Stimulated activated CD8-positive, alpha-beta memory T cell treated with anti-CD3 and anti-CD28 coated beads, Interleukin-15, amount 100 ng/mL, for 48 hours (primary cell): Measurements from ENCODE around the gene GFPT1.
"Not testable (repeated sequence)": the region's sequence is repeated elsewhere in the genome, so short reads cannot be mapped to it uniquely, and the experiment has no call there.

Experiments used
- DNase-seq, 2 donors: peaks; one replicate each; pipeline ENCODE4 v3.0.0-alpha.2; 2020; ENCODE audit warnings: low read depth in 2 of 2

The GFPT1 gene

DNA sequence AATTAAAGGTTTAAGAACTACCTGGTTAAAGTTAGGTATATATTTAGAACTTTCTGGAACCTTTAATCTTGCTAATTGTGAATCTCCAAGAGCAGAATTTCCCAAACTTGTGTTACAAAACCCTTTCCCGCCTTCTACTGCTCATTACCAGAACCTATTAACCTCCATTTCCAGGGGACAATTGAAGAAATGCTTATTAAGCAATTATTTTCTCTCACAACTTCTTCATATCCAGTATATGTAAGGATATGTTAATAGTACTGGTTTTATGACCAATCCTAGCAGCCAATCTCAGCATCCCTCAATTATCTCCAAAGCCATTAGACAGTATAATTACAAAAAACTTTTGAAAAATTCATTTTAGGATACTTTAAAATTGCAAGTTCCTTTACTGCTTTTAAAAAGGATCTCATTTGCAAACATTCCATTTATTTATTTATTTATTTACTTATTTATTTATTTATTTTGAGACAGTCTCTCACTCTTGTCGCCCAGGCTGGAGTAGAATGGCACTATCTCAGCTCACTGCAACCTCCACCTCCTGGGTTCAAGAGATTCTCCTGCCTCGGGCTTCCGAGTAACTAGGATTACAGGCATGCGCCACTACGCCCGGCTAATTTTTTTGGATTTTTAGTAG, 3.7 kb downstream of the GFPT1 start:
- no peak for DNase-seq

DNA sequence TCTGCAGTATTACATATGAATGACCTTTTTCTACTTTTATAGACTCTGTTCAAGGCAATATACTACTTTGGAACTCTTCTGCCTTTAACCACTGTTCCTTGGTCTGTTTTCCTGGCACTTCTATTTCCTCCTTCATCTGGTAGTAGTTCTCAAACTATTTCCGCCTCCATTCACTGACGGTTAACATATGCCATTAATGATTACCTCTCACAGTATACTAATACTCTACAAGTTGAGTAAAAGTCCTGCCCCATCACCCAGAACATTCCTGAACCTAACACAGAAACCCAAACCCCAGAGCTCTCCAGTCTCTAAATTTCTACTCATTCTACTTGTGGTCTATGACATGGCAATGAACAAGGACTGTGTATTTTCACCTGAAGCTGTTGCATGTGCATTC, 4.5 kb downstream of the GFPT1 start:
- DNase-seq = no peak

DNA sequence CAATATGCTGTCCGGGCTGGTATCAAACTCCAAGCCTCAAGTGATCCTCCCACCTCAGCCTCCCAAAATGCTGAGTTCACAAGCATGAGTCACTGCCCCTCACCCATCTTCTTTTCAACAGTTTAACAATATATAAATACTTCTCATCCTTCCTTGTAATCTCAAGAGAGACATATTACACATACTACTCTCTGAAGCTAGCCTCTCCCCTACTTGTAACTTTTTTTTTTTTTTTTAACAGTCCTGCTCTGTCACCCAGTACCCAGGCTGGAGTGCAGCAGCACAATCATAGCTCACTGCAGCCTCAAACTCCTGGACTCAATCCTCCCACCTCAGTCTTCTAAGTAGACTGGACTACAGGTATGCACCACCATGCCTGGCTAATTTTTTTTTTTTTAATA, 5.7 kb downstream of the GFPT1 start:
- no peak for DNase-seq

DNA sequence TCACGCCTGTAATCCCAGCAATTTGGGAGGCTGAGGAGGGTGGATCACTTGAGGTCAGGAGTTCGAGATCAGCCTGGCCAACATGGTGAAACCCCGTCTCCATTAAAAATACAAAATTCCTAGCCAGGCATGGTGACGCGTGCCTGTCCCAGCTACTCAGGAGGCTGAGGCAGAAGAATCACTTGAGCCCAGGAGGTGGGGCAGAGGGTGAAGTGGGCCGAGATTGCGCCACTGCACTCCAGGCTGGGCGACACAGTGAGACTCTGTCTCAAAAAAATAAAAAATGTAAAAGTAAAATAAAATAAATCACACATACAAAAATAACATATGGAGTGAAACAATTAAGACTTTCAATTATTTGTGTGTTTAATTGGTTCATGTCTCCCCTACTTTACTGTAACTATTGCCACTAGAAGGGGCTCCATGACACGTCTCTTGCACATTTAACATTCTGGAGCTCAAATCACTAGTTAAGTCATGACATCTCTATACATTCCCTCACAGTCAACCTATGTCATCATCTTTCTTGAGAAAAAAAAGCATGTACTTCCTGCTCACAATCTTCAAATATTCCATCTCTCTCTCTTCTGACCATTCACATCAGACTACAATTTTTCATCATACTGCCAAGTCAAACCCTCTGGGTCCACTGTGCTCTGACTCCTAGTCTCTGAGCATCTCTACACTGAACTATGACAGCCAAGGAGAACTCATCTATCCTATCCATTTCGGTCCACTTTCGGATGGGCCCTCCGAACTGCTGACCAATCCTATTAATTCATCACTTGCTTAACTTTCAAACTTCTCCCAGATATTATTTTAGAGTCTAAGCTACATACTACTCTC, 6.7 kb downstream of the GFPT1 start:
- DNase-seq = no peak

DNA sequence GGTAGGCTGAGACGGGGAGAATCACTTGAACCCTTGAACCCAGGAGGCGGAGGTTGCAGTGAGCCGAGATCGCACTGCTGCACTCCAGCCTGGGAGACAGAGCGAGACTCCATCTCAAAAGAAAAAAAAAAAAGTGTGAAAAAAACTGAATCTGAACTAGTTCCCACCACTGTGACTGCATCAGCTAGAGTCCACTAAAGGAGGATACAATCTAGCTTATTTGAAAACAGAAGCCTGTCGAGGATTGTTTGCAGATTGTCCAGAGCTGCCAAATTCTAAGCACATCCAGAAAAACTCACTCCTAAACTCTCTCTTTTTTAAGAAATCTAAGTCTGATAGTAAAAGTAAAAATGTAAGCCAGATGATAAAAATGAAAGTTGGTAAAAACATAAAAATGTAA, 10.6 kb downstream of the GFPT1 start:
- no peak for DNase-seq

DNA sequence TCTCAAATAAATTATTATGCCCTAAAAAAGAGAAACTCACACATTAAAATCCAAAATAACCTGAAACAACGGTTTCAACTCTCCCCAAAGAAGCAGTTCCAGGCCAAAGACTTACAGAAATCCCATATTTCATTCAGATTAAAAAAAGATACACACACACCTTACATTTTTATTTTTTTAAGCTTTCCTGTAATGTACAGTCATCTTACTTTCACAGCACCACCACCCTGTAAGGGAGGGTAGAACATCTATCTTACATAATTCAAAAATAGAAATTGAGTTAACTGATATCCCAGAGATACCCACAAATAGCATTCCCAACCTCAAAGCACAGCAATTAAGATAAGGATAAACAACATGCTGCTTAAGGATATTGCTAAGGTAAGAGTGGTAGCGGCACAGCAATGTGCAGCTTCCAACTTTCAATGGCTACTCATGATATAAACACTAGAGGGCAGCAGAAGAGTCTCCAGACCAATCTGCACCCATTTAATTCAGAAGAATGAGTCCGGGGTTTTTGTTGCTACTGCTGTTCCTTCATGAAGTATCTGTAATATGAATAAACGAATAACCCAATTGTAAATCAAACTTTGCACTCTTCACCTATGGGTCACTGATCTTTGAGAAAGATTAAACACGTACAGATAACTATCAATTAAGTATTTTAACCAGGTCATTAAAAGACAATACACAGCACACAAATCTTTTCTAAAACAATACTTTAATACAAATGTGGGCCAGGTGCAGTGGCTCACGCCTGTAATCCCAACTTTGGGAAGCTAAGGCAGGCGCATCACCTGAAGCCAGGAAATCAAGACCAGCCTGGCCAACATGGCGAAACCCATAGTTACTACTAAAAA, 11.3 kb downstream of the GFPT1 start:
- DNase-seq = no peak

DNA sequence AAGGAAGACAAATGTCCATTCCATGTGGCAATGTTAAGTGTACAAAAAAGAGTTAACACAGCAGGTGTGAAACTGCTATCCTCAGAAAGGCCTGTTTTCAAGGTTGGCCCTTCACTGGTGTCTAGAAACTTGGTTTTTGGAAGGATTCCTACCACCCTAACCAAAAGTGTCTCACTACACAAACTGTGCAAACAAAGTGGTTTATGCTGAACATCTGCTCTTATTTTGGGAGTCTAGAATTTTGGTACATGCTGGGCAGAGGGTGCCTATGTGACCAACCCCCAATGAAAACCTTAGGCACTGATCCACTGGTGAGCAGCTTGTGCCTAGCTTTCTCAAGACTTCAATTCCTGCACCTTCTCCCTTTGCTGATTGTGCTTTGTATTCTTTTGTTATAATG, 14.3 kb downstream of the GFPT1 start:
- no peak for DNase-seq

DNA sequence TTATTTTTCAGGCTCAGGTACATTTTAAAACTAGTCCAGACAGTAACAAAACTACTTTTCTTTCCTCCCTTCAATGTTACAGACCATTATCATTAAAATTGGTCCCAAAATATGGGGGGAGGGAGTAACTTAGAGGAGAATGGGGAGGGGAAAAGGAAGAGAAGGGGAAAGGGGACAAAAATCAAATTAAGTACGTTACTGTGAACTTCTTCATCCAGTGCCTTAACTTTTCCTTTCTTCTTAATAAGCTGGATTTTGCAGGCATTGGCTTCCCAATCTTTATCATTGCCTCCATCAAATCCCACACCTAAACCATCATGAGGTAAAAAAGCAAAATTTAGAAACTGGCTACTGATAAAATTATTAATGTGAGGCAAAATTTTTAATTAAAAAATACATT, 17.2 kb downstream of the GFPT1 start:
- DNase-seq = no peak

DNA sequence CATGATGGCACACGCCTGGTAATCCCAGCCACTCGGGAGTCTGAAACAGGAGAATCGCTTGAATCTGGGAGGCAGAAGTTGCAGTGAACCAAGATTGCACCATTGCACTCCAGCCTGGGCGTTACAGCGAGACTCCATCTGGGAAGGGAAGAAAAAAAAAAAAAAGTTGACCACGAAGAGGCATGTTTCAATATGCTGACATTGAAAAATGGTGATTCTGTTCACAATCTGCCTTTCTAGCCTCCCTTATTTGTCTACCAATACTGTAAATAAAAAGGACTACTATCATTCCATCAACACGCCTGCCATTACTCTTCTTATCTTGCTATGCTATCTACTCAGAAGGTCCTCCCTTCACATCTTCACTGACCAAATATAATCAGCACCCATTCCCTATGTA, 18.4 kb downstream of the GFPT1 start:
- no peak for DNase-seq

DNA sequence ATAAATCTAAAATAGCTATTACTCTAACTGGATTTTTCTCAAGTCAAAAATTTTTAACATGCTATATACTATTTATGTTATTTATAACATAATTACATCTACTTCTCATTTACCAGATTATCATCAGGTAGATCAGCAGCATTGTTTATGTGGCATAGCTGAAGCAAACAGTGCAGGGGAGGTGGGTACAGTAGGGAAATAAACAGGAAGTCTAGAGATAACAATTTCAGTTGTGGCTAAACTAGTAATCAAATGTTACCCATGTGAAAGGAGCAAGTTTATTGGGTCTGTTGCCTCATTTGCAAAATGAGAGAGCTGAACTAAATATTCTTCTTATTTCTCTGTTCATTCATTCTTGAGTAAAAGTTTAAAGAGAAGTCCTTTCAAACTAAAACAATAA, 27.7 kb downstream of the GFPT1 start:
- no peak for DNase-seq

DNA sequence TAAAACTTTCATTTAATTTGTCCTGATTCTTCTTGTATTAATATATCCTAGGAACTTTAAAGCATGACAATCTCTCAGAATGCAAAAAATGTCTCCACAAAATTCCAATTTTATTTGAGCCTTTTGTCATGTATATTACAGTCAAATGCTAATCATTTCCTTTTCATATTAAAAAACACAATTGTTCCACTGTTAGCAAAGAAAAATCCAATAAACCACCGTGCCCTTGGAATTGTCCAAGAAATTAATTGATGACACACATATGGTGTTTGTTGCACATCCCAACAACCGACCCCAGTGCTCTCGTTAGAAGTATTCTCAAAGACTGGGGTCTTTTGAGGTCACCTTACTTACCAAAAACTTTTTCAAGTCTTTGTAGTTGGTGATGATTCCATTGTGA, 28.1 kb downstream of the GFPT1 start:
- DNase-seq = no peak

DNA sequence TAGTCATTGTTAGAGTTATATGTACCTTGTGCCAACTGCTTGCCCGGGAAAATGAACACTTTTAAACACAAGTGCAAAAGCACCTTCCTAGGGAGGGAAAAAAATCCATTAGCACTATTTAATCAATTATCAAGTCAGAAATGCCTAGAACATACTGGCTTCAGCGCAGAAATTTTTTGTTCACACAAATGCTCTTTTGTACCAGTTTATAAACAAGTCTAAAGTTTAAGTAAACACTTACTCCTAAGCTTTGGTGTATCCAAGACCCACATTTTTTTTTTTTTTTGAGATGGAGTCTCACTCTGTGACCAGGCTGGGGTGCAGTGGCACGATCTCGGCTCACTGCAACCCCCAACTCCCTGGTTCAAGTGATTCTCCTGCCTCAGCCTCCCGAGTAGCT, 30.6 kb downstream of the GFPT1 start:
- no peak for DNase-seq

DNA sequence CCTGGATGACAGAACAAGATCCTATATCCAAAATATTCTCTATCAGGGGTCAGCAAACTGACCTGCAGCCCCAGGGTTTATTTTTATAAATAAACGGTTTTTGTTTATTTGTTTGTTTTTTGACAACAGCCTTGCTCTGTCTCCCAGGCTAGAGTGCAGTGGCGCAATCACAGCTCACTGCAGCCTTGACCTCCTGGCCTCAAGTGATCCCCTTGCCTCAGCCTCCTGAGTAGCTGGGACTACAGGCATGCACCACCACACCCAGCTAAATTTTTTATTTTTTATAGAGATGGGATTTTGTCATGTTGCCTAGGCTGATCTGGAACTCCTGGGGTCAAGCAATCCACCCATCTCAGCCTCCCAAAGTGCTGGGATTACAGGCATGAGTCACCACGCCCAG, 32.1 kb downstream of the GFPT1 start:
- DNase-seq = not testable (repeated sequence)

DNA sequence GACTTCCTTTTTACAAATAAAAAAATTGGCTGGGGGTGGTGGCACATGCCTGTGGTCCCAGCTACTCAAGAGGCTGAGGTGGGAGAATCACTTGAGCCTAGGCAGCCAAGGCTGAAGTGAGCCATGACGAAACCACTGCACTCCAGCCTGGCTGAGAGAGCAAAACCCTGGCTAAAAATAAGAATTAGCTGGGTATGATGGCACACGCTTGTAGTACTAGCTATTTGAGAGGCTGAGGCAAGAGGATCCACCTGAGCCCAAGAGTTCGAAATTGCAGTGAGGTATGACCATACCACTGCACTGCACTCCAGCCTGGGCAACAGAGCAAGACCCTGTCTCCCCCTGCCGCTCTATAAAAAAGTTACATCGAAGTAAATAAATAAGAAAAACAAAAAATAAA, 33.7 kb downstream of the GFPT1 start:
- no peak for DNase-seq

DNA sequence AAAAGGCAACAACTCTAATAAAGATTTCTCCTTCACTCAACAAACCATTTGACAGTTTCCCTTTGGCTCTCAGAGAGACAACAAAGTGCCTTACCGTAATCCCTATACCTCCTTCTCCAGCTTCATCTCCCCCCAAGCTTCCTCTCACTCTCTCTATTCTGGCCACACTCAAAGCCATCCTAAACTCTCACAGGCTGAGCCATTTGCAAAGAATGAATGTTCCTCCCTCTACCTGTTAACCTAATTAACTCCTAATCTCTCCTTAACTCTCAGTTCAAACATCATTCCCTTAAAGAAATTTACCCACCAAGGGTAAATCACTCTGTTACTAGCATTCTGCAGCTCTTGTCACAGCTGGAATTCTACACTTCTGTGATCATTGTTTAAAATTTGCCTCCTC, 38.2 kb downstream of the GFPT1 start:
- DNase-seq = no peak

DNA sequence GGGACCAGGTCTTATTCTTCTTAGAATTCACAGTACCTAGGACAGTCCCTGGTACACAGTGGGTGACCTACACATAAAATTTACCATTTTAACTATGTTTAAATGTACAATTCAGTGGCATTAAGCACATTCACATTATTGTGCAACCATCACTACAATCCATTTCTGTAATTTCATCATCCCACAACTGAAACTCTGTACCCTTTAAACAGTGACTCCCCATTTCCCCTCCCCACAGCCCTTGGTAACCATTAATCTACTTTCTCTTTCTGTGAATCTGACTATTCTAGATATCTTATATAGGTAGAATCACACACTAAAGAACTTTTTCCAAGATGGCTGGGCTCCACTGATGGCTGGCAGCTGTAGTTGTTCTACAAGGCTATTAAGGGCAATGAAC, 41.6 kb downstream of the GFPT1 start:
- no peak for DNase-seq

DNA sequence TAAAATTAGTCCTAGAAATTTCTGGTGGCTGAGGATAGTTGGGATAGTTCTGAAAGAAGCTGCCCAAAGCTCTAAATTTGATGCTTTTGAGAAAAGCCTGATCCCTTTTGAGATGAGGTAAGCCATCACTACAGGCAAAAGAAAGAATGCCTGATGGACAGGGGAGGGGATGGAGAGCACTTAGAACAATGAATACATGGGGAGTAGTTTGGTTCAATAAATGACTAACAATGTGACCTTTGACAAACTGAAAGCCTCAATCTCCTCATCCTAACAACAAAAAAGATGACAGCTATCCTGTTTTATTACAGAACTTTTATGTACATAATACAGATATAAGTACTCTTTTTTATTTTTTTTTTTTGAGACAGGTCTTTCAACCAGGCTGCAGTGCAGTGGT, 42.7 kb downstream of the GFPT1 start:
- no peak for DNase-seq

DNA sequence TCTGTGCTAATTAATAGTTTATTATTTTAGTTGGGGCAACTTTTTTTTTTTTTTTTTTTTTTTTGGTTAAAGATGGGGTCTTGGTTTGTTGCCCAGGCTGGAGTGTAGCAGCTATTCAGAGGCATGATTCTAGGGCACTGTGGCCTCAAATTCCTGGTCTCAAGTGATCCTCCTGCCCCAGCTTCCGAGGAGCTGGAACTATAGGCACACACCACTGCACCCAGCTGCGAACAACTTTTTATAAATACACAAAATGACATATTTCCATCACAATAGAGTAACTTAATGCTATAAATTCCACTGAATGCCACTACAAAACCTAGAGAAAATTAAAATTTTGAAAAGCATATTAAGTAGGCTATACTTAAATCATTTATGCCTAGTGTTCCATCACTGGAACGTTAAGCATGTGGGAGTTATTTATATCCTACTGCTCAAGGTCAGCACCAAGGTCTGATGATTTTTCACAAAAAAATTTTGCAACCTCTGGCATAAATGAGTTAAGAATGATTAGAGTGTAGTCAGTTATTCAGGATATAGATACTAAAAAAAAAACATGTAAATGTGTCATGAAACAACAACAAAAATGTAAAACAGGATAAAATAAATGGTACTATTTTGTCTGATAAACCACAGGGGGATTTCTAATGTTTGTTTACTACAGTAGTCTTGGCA, 46.8 kb downstream of the GFPT1 start:
- no peak for DNase-seq

DNA sequence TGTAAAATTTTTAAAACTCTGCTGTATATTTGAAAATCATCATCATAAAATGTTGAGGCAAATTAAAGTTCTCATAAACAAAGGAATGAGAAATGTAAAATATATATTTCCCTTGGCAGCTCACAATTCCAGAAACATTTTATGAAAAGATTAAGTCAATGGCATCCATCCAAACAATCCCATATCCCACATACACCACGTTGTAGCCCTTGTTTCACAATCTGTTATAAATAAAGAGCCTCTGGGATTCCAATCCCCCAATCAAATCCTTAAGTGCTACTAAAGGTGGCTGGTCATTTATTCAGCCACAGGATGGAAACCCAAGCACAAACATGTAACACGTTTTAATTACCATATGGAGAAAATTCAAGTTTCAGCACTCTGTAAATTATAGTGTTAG, 51.7 kb downstream of the GFPT1 start:
- no peak for DNase-seq

DNA sequence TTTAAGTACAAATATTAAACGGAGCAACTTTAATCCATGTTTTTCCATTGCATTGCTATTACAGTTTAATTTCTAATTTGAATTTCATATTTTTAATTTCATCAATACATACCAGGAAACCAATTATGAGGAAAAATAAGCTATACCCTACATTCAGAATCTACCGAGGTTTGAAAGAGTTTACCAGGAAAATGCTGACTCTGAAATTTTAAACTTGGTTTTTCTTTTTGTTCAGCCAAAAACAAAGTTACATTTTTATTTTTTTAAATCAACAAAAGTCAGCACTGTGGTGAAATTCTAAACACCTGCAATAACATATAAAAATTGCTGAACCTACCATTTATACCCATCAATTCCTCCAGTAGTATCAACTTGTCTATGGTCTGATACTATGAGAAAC, 53.7 kb downstream of the GFPT1 start:
- no peak for DNase-seq

DNA sequence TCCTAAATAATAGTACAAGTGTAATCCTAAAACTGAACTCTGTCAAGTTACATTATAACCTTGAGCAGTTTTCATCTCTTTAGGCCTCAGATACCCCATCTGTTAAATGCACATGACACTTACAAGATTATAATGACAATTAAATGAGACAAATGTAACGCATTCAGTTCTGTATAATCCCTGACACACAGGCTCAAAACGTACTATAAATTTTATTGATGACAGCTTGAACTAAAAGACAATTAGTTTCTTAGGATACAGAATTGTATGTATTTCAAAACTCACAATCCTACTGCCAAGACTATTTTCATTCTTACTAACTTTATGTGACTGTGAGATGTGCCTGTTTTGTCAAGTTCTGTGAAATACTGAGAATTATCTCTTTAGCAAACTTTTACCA, 56.2 kb downstream of the GFPT1 start:
- DNase-seq = no peak

DNA sequence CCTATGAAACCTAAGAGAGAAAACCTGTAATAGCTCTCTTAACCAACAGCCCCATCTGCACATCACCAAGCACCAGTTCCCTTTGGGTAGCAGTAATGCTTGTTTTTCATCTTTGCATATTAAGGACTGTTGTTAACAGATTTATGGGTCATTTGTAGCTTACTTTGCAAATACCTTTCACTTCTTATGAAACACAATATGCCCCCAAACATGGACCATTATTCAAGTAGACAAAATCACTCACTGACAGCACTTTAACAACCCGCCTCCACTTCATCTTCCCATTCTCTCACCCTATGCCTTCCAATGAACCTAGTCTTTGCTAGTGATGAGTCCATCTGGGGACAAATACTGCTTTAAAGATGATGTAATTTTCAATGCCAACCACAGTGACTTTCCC, 64.4 kb downstream of the GFPT1 start:
- DNase-seq = no peak
